HG03039 (cell line): Measurements from ENCODE around the gene CACNA1F.

ENCODE experiments used
- ATAC-seq: cut with Tn5 transposase; IDR thresholded peaks from one replicate; pipeline ENCODE4 v1.9.1; 2021; ENCODE audit warnings: mild to moderate bottlenecking, moderate library complexity; ENCODE audit not compliant: unreplicated experiment

The CACNA1F gene

DNA sequence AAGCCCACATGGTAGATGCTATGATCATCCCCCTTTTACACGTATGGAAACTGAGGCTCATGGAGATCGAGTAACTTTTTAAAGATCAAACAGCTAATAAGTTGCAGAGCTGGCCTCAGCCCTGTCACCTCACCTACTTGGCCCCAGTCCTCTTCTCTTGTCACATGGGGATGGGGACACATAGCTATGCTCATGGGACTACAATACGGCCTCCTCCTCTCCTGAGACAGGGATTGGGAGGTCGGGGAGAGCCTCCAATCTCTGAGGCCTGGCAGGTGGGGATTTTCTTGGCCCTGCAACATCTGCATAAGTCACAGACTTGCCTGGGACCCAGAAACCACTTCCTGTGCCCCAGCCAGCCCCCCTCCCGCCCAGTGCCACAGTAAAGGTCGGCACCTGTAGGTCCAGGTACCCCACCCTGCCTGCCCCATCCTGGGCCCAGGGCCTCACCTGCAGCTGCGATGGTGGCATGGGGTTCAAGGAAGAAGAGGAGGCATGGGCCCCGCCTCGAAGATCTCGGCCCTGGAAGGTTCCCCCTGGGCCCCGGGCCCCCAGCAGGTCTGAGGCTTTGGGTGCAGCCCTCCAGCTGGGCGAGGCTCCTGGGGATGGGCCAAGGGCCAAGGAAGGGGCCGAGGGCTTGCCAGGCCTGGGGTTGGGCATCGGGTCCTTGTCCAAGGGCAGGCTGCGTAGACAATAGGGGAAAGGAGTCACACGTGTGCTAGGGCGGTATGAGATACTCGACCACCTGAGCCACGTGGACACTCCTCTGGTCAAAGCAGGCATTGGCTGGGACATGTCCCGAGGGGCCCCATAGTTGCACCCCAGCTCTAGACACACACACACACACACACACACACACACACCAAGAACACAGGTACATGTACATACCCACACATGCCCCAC is 25.0 kb upstream of the CACNA1F start:
- no peak for ATAC-seq

DNA sequence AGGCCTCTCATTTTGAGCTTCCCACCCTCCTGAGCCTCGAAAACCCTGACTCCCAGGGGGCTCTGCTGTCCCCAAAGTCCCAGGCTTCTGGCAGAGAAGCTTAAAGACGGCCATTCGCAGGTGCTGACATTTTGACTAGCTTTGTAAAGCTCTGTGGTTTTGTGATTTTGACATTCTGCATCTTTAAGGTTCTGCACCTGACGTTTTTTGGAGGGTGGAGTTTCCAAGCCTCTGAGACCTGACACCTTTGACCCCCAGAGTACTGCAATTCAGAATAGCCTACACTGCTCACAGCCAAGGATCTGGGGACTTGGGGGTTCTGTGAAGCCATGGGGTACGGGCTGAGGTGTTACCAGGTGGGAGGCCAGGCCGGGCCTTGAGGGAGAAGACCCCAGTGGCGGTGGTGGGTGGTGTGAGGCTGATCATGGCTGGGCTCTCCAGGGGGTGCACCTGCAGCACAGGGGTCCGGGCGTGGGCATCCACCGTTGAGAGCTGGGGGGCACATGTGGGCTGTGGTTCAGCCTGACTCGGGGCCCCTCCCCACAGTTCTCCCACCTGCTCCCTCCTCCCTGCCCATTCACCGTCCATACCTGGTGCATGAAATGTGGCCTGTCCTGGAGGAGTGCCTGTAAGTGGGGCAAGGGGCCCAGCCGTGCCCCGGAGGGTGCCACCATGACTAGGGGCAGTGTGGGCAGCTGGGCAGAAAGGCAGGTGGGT is 24.1 kb upstream of the CACNA1F start:
- ATAC-seq = no peak

DNA sequence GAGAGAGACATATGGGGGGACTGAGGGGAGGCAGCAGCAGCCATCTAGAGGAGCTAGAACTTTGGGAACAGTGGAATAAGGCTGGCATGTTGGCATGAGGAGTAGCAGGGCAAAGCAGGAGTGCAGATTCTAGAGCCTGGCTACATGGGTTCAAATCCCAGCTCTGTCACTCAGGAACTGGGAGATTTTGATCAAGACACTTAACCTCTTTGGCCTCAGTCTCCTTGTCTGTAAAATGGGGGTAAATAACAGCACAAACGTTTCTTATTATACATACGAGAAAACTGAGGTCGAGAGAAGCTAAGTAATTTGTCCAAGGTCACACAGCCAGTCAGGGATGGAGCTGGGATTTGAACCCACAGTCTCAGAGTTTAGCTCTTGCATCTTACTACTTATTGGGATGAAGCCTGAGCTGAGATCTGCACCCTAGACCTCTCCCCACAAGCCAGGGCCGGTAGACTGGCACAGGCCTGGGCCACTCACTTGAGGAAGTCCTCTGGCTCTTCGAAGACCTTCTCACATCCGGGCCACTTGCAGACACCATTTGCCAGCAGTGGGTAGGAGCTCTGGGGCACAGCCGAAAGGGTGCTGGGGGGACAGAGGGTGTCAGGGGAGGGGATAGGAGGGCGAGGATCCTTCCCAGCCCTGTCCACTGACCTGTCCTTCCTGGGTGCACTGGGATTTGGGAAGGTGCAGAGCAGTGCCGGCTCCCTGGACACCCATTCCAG is 23.3 kb upstream of the CACNA1F start:
- no peak for ATAC-seq

DNA sequence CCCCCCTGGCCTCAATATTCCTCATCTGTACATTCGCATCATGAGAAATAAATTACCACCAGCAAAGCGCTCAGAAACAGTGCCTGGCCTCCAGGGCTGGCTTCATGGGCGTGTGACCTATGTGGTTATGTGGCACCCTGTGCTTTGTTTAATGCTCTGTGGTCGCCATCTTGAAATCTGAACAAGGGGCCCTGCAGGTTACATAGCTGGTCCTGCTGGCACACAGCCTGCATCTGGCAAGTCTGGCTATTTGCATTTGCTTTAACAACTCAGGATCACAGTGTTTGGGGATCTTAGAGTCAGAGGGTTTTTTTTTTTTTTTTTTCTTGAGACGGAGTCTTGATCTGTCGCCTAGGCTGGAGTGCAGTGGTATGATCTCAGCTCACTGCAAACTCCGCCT is 21.5 kb upstream of the CACNA1F start:
- ATAC-seq = no peak

DNA sequence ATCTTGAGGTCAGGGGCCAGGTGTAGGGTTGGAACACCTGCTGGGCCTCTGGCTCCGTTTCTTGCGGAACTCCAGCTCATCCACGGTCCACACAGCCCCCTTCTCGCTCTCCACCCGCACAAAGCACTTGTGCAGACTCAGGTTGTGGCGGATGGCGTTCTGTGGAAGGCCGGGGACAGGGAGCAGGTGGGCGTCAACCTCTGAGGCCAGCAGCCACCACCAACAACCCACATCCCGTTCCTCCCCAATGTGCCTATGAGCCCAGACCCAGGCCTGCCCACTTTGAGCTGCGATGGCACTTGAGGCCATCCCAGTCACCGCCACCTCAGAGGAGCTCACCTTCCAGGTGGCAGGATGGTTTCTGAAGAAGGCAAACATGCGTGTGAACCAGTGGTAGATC is 18.2 kb upstream of the CACNA1F start:
- ATAC-seq = no peak

DNA sequence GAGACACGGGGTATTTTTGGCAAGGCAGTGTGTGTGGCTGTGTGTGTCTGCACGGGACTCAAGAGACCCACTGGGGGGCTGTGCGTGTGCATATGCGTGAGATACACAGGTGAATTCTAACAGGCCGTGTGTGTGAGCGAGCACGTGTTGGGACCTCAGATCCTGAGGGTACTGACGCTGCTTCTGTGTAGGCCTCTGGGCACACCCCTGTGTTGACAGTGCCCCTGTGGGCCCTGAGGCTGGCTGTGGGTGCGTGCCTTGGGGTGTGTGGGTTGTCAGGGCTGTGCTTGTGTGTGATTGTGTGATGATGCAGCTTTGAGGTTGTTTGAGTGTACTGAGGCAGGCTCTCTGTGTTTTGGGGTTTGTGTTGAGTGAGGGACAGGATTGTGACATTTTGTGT is 17.4 kb upstream of the CACNA1F start:
- no peak for ATAC-seq

DNA sequence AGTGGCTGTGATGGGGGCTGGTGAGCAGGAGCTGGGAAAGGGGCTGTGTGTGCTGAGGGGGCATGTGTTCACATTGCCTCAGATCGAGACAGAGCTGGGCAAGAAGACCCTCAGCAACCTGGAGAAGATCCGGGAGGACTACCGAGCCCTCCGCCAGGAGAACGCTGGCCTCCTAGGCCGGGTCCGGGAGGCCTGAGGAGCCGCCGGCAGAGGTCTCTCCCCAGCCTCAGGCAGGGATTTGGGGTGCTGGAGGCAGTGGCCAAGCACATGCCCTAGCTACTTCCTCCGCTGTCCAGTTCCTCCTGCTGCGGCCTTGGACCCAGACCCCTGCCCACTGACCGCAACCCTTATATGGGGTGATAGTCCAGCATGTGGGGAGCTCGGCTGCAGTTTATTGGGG is 16.9 kb upstream of the CACNA1F start:
- no peak for ATAC-seq

DNA sequence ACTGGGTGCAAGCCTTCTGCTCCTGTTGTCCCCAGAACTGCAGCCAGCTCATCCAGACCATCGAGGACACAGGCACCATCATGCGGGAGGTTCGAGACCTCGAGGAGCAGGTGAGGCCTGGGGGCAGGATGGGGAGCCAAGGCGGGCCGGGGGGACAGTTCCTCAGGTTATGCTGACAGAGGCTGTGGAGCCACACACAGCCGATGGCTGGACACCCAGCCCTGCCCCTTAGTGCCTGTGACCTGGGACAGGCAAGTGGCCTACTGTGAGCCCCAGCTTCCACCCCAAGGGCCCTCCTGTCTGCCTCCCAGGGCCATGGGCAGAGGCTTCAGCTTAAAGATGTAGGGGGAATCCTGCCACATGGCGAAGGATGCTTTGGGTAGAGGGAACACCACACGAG is 16.5 kb upstream of the CACNA1F start:
- no peak for ATAC-seq

DNA sequence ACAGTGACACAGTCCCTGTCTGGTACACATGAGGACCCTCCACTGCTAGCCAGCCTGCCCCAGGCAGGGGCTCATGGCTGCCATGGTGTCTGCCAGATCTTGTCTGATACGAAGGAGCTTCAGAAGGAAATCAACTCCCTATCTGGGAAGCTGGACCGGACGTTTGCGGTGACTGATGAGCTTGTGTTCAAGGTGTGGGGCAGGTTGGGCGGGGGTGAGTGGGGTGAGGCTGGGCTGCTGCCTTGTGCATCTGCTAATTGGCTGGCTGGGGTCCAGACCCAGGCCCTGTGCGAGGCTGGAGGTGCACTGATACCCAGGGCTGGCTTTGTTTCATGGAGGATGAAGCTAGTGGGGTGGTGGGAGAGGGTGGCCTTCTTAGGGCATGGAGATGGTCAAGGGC is 15.9 kb upstream of the CACNA1F start:
- no peak for ATAC-seq

DNA sequence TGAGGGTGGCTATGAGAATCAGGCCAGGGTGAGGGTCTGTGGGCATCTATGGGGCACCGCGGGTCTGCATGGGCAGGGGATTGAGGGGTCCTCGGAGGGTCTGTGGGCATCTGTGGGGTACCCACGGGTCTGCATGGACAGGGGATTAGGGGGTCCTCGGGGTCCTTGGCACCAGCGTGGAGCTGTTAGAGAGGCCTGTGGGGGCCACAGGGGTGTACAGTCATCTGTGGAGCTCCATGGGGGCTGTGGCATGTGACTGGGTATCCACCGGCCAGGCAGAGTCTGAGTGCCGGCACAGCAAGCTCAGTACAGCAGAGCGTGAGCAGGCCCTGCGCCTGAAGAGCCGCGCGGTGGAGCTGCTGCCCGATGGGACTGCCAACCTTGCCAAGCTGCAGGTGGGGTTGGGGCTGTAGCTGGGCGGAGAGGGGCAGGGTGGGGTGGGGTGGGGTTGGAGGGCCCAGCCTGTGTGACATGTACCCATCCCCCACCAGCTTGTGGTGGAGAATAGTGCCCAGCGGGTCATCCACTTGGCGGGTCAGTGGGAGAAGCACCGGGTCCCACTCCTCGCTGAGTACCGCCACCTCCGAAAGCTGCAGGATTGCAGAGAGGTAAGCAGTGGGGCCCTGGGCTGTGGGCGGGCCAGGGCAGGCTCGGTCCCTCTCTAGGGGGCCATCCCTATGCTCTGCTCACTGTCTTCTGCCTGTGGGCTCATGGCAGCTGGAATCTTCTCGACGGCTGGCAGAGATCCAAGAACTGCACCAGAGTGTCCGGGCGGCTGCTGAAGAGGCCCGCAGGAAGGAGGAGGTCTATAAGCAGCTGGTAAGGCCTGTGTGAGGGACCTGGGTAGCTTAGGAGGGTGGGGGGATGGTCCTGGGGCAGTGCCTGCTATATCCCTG is 15.0 kb upstream of the CACNA1F start:
- no peak for ATAC-seq

DNA sequence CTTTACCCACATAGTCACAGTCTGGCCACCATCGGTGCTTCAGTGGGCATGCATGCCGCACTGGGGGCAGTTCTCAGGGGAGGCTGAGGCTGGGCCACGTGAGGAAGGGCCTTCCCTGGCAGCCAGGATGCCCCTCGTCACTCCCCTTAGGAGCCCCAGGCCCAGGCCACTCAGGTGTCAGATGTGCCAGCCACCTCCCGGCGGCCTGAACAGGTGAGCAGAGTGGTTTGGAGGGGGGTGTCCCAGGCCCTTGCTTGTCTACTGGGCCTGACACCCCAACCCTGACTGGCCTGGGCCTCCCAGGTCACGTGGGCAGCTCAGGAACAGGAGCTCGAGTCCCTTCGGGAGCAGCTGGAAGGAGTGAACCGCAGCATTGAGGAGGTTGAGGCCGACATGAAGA is 14.2 kb upstream of the CACNA1F start:
- ATAC-seq = no peak

DNA sequence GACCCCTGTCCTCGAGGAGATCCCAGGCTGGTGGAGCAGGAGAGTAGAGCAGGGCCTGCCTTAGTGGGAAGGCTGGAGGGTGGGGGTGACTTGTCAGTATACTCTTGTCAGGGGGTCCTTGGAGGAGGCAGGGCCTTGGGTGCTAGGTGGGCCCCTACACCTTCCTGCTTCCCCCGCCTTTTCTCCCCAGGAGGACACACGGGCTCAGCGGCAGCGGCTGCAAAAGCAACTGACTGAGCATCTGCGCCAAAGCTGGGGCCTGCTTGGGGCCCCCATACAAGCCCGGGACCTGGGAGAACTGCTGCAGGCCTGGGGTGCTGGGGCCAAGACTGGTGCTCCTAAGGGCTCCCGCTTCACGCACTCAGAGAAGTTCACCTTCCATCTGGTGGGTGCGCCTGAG is 13.4 kb upstream of the CACNA1F start:
- no peak for ATAC-seq

DNA sequence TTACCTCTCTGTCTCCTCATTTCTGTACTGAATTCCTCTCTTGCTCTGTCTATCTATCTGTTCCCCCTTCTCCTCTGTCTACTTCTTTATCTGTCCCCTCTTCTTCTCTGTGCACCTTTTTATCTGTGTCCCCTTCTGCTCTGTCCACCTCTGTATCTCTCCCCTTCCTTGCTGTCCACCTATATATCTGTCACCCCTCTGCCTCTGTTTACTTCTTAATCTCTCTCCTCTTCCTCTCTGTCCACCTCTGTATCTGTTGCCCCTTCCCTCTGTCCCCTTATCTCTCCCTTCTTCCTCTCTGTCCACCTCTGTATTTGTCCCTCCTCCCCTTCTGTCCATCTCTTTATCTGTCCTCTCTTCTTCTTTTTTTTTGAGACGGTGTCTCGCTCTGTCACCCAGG is 11.1 kb upstream of the CACNA1F start:
- no peak for ATAC-seq

DNA sequence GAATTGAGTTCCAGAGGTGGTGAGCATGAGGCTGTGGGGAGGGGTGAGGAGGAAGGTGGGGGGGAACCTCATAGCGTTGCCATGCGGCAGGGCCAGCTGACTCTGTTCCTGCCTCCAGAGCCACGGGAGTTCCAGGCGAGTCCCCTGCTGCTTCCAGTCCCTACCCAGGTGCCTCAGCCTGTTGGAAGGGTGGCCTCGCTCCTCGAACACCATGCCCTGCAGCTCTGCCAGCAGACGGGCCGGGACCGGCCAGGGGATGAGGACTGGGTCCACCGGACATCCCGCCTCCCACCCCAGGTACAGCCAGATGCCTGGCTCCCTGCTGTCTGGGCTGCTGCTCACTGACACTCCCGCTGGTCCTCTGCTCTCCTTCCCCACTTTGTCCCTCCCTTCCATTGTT is 10.0 kb upstream of the CACNA1F start:
- no peak for ATAC-seq

DNA sequence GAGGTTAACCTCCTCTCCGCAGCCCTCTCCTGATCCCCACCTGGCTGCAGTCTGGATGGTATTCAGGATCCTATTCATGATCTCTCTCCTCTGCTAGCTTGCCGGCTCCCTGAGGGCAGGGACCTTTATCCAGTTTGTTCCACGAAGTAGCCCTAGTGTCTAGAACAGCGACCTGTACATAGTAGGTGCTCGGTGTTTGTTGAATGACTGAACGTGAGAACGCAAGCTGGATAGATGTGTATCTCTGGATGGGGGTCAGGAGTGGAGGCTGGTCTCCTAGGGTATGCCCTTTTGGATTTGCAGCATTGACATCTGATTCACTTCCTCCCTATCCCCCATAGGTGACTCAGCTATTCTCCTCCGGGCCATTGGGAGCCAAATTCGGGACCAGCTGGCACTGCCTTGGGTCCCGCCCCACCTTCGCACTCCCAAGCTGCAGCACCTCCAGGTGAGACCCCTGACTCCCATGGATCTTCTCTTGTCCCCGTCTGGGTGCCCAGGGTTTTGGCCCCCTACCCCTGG is 9.5 kb upstream of the CACNA1F start:
- no peak for ATAC-seq

DNA sequence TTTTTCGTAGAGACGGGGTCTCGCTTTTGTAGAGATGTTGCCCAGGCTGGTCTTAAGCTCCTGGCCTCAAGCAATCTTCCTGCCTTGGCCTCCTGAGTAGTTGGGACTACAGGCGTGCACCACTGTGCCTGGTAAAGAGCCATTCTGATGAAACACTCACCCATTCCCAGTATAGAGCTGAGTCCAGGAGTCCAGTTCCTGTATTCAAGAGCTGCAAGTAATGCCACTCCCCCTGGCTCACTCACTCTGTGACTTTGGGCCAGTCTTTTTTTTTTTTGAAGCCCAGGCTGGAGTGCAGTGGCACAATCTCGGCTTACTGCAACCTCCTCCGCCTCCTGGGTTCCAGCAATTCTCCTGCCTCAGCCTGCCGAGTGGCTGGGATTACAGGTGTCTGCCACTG is 5.6 kb upstream of the CACNA1F start:
- ATAC-seq = no peak

DNA sequence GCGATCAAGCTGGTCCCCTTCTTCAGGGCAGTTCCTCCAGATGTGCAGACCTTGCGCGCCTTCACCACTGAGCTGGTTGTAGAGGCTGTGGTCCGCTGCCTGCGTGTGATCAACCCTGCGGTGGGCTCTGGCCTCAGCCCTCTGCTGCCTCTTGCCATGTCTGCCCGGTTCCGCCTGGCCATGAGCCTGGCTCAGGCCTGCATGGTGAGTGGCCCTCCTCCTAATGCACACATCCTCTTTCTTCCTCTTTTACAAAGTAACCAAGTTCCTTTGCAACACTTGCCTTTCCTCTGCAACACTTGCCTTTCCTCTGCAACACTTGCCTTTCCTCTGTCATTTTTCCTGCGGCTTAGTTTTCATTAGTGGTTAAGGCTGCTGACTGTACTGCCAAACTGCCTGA is 3.9 kb upstream of the CACNA1F start:
- no peak for ATAC-seq

DNA sequence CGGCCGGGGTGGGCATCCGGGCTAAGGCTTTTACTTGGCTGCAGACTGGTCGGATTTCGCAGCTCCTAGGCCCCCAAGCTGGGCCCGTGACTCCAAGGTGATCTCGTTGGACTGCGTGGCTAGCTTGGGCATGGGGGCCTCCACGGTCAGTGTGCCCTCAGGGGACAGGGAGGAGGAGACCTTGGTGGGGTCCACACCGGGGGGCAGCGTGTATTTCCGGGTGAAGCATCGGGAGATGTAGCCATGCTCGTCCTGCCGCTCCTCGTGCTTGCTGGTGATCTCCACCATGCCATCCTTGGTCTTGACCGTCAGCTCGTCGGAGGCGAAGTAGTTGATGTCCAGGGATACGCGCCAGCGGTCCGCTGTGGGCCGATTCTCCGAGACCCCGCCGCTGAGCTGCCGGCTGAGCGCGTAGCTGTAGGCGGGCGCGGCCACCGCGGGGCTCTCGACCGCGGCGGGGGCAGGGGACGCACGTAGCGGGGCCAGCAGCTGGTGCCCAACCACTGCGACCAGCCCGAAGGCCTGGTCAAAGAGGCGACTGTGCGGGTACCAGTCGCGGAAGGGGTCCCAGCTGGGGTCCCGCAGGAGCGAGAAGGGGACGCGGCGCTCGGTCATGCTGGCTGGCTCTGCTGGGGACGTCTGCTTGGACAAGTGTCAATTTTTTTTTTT is 881 bp upstream of the CACNA1F start:
- no peak for ATAC-seq

DNA sequence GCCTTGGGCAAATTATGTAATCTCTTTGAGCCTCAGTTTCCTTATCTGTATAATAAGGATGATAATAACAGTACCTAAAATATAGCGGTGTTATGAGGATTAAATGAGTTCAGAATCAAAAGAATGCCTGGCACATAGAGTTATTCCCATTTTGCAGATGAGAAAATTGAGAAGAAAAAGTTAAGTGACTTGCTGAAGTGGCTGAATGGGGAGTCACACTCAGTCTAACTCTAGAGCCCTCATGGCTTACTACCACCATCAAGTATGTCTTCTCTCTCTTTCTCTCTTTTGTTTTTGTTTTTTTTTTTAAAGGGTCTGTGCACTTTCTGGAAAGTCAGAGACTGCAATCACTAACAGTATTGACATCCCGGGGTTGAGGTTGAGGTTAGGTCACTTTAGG is 615 bp downstream of the CACNA1F start:
- ATAC-seq = no peak
